ENCODE data around the gene ZNF444. TPM values are rescaled to one million over a fixed set of nuclear protein-coding genes. Genes with fewer than 3 reads are reported as not detected.

Gene ZNF444
- total RNA-seq, 4 donors from 2014 or later: 5.3 to 38.9 (median 21.0) TPM

DNA sequence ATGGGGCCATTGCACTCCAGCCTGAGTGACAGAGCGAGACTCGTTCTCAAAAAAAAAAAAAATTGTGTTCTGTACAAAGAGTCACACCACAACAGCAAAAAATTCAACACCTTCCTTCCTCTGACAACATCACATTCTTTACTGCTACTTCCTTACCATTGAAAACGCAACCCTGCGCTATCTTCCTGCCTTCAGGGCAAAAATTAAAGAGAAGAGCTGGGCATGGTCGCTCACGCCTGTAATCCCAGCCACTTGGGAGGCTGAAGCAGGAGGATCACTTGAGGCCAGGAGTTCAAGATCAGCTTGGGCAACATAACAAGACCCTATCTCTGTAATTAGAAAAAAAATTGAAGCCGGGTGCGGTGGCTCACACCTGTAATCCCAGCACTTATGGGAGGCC, 9.4 kb upstream of the ZNF444 start:
- no peak for DNase-seq
- no peaks in the 10 kb centered on the region for H3K36me3 ChIP-seq
- H3K4me3 ChIP-seq: no peak overlapping the region
- H3K27ac ChIP-seq: peak overlapping the region; percentile 52 to 64
- intact Hi-C loops (cut with DNase I; ENCODE audit: low total_unique reads): no loop called here
- no peak for TF ChIP-seq CTCF (IDR thresholded peaks at IDR 0.05)
- no peak for TF ChIP-seq POLR2A (IDR thresholded peaks at IDR 0.05)
- H3K27me3 ChIP-seq: no peaks in the 10 kb centered on the region
- no peaks in the 10 kb centered on the region for H3K9me3 ChIP-seq
- H3K4me1 ChIP-seq: no peaks in the 10 kb centered on the region

DNA sequence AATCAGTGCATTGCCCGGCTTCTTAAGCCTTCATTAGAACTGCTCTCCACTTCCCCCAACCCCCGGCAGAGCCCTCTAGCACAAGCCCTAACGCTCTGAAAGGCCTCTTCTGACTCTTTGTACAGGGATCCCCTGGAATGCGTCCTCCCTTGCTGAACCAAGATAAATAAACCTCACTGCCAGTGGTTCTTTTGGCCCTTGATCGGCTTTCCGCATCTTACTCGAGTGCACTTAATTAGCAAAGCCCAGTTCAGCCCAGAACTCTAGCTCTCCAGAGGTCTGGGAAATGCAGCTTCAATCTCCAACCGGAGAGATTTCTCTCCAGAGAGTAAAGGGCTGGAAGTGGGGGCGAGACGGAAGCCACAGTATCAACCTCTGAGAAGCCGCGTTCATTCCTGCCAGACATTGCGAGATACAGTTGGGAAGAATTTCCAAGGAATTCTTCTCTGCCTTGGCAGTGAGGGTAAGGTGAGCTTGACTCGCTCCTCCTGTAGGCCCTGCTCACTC, 8.7 kb upstream of the ZNF444 start:
- no peaks in the 10 kb centered on the region for H3K27me3 ChIP-seq
- H3K4me1 ChIP-seq: no peaks in the 10 kb centered on the region
- no peak for TF ChIP-seq POLR2A (IDR thresholded peaks at IDR 0.05)
- no peak for TF ChIP-seq CTCF (IDR thresholded peaks at IDR 0.05)
- H3K36me3 ChIP-seq: no peaks in the 10 kb centered on the region
- no peak overlapping the region for H3K4me3 ChIP-seq
- peak in 1 of 2 donors; percentile 41 for DNase-seq
- H3K9me3 ChIP-seq: no peaks in the 10 kb centered on the region
- H3K27ac ChIP-seq: peak overlapping the region; percentile 52 to 64
- intact Hi-C loops (cut with DNase I; ENCODE audit: low total_unique reads): no loop called here

- H3K9me3 ChIP-seq: no peaks in the 10 kb centered on the region
- no peak overlapping the region for H3K27ac ChIP-seq
- intact Hi-C loops (cut with DNase I; ENCODE audit: low total_unique reads): no loop called here
- H3K4me1 ChIP-seq: no peaks in the 10 kb centered on the region
- no peaks in the 10 kb centered on the region for H3K36me3 ChIP-seq
- H3K4me3 ChIP-seq: no peak overlapping the region
- no peaks in the 10 kb centered on the region for H3K27me3 ChIP-seq
- TF ChIP-seq POLR2A (IDR thresholded peaks at IDR 0.05) (no peak), CTCF (IDR thresholded peaks at IDR 0.05) (no peak)
- no peak for DNase-seq
Measured at GRCh38 chr19:56133858-56134653, 7.0 kb upstream of the ZNF444 start.

DNA sequence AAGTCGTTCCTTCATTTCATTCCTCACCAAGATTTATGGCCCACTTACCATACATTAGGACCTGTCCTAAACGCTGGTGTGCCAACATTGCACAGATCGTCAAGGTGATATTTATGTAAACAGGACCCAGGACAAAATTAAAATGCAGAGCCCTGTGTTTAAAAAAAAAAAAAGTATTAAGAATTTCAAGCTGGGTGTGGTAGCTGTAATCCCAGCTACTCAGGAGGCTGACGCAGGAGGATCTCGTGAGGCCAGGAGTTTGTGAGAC, 6.5 kb upstream of the ZNF444 start:
- intact Hi-C loops (cut with DNase I; ENCODE audit: low total_unique reads): no loop called here
- DNase-seq: no peak
- no peak overlapping the region for H3K4me3 ChIP-seq
- no peaks in the 10 kb centered on the region for H3K27me3 ChIP-seq
- H3K9me3 ChIP-seq: no peaks in the 10 kb centered on the region
- no peaks in the 10 kb centered on the region for H3K4me1 ChIP-seq
- TF ChIP-seq POLR2A (IDR thresholded peaks at IDR 0.05): no peak
- TF ChIP-seq CTCF (IDR thresholded peaks at IDR 0.05): no peak
- no peaks in the 10 kb centered on the region for H3K36me3 ChIP-seq
- H3K27ac ChIP-seq: no peak overlapping the region

DNA sequence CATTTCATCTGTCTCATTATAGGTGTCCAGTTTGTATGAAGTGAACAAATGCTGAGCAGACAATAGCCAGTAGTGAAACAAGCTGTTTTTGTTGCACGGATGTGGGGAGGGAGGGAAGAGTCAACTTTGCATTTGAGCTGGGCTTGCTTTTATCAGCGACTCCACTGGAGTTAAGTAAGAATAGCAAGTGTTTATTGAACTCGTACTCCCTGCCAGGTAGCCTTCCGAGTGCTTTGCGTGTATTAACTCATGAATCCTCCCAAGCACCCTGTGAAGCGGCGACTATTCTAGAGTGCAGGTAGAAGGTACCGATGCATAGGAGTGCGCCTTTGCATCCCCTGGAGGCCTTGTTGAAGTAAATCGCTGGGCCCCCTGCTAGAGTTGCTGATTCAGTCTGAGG, 4.7 kb upstream of the ZNF444 start:
- Histone ChIP-seq H3K27ac (no peak overlapping the region), H3K4me1 (no peaks in the 10 kb centered on the region), H3K4me3 (no peak overlapping the region), H3K36me3 (no peaks in the 10 kb centered on the region), H3K27me3 (no peaks in the 10 kb centered on the region), H3K9me3 (no peaks in the 10 kb centered on the region)
- intact Hi-C loops (cut with DNase I; ENCODE audit: low total_unique reads): no loop called here
- DNase-seq: no peak
- no peak for TF ChIP-seq CTCF (IDR thresholded peaks at IDR 0.05)
- TF ChIP-seq POLR2A (IDR thresholded peaks at IDR 0.05): no peak
